ENCODE results near the gene ACTRT2.

DNA sequence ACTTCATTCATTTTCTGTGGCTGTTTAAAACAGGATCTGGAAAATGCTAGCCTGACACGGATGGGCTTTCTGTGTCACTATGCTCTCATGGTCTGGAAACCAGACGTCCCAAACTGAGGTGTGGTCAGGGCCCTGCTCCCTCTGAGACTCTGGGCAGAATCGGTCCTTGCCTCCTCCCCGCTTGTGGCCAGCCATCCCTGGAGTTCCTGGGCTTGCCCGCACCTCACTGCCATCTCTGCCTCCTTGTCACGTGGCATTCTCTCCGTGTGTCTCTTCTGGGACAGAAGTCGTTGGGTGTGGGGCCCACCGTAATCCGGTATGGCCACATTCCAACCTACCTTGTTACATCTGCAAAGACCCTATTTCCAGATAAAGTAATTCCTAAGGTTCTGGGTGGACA is 10.1 kb upstream of the ACTRT2 start:
- TF ChIP-seq, protein P1, sequence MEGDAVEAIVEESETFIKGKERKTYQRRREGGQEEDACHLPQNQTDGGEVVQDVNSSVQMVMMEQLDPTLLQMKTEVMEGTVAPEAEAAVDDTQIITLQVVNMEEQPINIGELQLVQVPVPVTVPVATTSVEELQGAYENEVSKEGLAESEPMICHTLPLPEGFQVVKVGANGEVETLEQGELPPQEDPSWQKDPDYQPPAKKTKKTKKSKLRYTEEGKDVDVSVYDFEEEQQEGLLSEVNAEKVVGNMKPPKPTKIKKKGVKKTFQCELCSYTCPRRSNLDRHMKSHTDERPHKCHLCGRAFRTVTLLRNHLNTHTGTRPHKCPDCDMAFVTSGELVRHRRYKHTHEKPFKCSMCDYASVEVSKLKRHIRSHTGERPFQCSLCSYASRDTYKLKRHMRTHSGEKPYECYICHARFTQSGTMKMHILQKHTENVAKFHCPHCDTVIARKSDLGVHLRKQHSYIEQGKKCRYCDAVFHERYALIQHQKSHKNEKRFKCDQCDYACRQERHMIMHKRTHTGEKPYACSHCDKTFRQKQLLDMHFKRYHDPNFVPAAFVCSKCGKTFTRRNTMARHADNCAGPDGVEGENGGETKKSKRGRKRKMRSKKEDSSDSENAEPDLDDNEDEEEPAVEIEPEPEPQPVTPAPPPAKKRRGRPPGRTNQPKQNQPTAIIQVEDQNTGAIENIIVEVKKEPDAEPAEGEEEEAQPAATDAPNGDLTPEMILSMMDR (IDR thresholded peaks at IDR 0.05), result no peak
- TF ChIP-seq EZH2 (IDR thresholded peaks at IDR 0.05; ENCODE audit: borderline replicate concordance, insufficient read depth, low read depth, low read length, poor library complexity, severe bottlenecking), result no peak
